ENCODE results near the gene CES5A. TPM values are rescaled to one million over a fixed set of nuclear protein-coding genes. Genes with fewer than 3 reads are reported as not detected.
"Not testable (repeated sequence)": the region's sequence is repeated elsewhere in the genome, so short reads cannot be mapped to it uniquely, and the experiment has no call there.

Gene CES5A, protein sequence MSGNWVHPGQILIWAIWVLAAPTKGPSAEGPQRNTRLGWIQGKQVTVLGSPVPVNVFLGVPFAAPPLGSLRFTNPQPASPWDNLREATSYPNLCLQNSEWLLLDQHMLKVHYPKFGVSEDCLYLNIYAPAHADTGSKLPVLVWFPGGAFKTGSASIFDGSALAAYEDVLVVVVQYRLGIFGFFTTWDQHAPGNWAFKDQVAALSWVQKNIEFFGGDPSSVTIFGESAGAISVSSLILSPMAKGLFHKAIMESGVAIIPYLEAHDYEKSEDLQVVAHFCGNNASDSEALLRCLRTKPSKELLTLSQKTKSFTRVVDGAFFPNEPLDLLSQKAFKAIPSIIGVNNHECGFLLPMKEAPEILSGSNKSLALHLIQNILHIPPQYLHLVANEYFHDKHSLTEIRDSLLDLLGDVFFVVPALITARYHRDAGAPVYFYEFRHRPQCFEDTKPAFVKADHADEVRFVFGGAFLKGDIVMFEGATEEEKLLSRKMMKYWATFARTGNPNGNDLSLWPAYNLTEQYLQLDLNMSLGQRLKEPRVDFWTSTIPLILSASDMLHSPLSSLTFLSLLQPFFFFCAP
- total RNA-seq (2014; rRNA removed; shearing (Covaris generic)) = not detected in 2 replicates

DNA sequence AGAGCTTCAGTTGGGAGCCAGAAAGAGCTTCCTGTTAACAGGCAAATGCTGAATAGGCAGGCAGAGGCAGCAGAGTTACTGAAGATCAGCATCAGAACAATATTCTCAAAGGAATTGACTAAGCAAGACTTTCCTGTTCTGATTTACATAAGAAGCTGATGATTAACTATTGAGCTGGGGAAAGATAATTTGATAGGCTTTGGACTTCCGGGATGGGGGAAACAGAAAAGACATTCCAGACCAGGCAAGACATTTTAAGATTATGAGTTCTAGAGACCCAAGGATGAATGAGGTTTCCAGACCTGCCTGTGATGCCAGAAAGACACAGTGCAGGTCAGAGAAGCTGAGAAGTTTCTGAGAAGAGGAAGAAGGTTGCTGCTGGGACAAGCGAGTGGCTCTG, at the start of gene CES5A:
CES5A (minus strand) TSS at position 101 of the 400 bp plus-strand sequence. CDS start 152 bp downstream, outside the sequence.
- no peak for DNase-seq (ENCODE audit: low spot score)

DNA sequence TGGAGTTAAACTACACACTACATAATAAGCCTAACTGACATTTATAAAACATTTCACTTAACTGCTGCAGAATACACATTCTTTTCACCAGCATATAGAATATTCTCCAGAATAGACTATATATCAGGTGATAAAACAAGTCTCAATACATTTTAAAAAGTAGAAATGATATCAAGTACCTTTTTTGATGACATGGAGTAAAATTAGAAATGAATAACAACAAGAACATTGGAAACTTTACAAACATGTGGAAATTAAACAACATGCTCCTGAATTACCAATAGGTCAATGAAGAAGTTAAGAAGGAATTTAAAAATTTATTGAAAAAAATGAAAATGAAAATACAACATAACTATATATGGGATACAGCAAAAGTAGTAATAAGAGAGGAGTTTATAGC, 47.5 kb upstream of the CES5A start:
- no peak for DNase-seq (ENCODE audit: low spot score)

DNA sequence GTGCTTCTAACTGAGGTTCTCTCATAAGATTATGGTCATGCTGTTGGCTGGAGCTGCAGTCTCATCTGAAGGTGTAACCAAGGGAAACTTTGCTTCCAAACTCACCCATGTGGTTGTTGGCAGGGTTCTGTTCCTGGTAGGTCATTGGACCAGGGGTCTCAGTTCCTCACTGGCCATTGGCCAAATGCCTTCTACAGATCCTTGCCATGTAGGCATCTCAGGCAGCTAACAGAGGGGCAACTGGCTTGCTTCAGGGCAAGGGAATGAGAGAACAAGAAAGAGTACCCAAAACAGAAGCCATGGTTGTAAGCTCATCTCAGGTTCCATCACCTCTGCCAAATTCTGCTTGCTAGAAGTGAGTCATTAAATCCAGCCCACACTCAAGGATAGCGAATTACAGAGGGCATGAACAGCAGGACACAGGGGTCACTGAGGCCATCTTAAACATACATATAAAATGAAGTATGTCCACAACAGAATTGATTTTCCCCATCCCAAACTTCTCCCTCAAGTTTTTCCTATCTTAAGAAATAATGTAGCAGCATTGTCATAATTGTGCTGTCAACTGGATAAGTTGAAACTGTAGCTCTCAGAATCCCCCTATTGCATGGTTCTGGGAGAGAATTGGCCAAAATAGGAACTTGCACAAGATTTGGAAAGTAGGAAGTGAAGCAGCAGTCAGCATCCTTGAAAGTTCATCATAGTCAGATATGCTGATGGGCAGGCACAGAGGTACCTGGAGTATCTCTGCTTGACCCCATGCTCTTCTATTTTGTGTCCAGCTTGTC, 42.4 kb upstream of the CES5A start:
- no peak for DNase-seq (ENCODE audit: low spot score)

DNA sequence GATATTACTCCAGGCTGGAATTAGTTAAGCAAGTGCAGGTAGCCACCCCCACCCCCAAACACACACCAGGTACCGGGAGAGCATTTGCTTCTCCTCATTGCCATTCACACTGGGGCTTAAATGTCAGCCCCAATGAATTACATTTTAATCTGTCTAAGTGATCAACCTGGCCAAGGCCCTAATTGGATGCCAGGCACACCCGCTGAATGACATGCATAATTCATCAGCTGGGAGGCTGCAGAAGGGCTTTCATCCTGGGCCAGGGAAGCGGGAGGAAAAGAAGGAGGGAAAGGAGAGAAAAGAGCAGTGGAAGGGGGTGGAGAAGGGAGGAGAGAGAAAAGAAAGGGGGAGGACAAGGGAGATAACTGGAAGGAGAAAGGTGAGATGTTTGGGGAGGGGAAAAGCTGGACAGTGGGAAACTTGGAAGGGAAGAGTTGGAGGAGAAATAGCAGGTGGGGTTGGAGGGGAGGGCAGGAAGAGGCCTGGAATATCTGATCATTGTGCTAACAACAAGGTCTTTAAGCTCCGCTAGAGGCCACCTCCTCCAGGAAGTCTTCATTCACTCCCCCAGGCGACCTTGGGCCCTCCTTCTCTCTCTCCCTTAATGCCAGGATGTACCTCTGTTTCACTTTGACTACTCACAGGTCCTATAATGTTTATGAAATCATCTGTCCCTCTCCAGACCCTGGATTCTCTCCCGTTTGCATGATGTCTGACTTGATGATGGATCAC, 40.1 kb upstream of the CES5A start:
- no peak for DNase-seq (ENCODE audit: low spot score)

DNA sequence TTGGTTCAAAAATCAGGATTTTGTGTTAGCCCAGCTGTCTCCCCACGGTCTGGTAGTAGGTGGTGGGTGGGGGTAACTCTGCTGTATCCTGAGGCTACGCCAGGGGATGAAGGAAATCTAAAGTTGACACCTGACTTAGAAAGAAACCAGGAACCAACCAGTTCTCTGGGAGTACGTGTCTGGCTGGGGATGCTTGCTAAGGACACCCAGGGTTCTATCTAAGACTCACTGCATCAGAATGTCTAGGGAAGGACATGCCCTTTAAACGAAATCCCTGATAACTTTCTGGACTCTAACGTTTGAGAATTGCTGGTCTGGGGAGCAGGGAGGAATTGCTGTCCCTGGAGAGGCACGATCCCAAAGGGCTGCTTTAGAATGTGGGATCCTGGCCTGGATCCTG, 39.2 kb upstream of the CES5A start:
- no peak for DNase-seq (ENCODE audit: low spot score)

DNA sequence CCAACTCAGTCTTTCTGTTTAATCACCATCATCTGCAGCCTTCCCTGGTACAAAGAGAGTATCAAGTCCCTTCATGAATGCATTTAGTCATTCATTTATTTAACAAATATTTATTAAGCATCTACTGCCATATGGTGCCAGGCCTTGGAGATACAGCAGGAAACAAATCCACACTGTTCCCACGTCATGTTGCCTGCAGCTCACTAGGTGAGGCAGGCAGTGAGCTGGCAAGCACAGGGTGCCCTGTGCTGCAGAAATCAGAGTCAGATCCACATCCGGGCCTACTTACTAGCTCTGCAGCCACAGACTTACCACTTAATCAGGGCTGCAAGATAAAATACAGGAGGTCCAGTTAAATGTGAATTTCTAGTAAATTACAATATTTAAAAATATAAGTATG, 38.5 kb upstream of the CES5A start:
- no peak for DNase-seq (ENCODE audit: low spot score)

DNA sequence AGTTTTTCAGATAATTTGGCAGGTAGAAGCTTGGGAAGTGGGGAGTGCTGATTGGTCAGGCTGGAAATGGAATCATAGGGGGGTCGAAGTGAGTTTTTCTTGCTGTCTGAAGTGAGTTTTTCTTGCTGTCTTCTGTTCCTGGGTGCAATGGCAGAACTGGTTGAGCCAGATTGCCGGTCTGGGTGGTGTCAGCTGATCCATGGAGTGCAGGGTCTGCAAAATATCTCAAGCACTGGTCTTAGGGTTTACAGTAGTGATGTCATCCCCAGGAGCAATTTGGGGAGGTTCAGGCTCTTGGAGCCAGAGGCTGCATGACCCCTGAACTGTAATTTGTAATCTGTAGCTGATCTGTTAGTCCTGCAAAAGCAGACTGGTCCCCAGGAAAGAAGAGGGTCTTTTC, 37.9 kb upstream of the CES5A start:
- DNase-seq (ENCODE audit: low spot score) = not testable (repeated sequence)

DNA sequence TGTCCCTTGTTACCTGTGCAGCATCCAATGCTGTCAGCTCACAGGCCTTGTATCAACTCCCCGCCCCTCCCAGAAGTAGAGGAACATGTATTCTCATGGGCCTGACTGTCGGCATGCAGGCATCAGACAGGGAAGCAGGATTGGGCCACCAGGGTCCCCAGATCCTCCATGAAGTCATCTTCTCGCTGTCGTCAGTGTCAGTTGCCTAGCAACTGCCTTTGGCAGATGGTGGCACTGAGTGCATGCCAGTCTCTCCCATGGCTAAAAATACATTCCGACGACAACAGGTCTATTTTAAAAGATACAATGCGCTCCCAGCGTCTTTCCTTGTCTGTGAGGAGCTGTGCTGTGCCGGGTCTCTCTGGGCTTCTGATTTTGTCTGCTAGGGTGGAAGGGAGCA, 36.8 kb upstream of the CES5A start:
- no peak for DNase-seq (ENCODE audit: low spot score)

DNA sequence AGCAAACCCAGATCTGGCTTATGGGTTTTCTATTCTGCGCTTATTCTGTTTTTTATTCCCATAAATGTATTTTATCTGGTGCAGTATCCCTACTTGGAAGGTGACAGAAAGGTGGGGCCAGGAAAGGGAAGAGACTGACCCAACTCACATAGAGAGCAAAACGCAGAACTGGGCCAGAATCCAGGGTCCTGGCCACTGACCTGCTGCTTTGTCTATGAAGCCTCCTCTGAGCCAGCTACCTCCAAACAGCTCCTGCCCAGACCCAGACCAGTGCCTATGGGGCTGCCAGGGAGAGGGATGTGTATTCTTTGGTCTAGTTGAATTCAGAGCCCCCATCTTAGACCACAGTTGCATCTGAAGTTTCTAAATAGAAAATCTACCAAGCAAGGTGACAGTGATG, 36.4 kb upstream of the CES5A start:
- no peak for DNase-seq (ENCODE audit: low spot score)

DNA sequence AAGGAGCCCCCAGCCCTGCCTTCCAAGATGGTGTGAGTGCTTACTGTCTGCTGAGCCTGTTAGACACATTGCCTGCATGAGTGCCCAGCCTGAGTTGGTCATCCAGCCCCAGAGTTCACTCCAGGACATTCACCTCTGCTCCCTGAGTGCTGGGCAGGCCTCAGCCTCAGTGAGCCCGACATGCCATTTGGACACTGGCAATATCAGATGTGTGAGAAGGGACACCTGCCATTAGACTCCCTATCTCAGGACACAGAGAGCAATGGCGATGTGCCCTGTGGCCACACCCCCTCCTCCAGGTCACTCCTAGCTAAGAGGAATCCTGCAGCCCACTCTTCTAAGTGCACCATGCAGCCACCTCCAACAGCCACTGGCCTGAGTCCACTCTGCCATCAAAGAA, 34.7 kb upstream of the CES5A start:
- DNase-seq (ENCODE audit: low spot score) = no peak

DNA sequence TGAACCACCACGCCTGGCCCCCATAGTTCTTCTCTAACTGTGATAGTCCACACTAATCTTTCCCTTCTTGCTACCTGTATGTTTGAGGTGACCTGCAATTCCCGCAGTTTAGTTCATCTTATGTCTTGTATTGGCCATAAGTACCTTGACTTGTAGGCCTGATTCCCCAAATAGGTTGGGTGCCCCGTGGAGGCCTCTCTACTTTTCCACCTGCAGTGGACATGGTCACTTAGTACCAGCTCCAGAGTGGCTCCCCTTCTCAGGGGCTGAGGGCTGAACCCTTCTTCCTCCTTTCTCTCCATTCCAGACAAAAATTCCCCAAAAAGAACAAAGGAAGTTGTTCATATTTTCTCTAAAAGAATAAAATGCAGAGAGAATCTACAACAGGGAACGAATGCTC, 33.5 kb upstream of the CES5A start:
- DNase-seq (ENCODE audit: low spot score) = no peak

DNA sequence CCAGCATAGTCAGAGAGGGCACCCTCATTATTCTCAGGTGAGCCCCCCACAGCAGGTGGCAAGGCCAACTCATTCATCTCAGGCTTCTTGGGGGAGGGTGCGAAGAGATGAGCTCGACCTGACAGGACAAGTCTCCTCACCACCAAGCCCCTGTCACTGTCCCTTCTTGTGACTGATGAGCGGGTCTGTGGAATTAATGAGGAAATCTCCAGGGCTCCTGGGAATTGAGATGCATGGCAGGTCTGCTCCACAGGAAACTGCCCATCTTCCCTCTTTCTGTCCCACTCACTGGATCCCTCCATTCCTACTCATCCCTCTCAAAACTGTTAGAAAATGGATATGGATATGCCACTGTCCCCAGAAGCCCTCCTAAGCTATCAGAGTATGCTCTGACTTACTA, 32.5 kb upstream of the CES5A start:
- DNase-seq (ENCODE audit: low spot score) = no peak

DNA sequence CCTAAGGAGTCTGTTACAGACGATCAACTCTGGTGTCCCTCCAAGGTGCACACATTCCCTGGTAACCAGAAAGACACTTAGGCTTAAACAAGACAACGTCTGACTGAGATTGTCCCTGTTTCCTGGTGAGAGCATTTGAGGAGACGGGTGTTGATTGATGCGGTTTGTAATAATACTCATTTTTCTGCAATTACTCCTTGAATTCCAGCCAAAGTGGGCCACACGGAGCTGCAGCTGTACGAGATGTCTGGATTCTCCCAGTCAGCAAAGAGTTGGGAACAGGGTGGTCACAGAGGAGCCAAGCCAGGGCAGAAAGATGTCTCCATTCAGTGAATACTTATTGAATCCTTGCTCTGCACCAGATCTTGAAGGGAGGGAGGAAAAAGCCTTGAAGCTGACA, 30.9 kb upstream of the CES5A start:
- DNase-seq (ENCODE audit: low spot score) = no peak

DNA sequence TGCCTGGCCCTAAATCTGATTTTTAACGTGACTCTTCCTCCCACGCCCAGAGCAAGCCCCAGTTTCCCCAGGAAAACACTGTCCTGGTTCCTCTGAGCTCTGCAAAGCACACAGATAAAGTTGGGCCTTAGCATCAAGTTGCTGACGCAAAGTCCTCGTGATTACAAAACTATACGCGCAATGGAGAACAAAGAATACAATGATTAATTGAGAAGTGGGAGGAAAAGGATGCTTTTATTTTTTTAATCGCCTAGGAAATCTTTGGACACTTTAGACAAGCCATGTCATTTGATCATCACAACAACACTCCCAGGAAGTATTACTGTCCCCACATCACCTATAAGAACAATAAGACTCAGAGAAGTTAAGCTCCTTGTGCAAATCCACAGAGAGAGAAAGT, 30.5 kb upstream of the CES5A start:
- no peak for DNase-seq (ENCODE audit: low spot score)

DNA sequence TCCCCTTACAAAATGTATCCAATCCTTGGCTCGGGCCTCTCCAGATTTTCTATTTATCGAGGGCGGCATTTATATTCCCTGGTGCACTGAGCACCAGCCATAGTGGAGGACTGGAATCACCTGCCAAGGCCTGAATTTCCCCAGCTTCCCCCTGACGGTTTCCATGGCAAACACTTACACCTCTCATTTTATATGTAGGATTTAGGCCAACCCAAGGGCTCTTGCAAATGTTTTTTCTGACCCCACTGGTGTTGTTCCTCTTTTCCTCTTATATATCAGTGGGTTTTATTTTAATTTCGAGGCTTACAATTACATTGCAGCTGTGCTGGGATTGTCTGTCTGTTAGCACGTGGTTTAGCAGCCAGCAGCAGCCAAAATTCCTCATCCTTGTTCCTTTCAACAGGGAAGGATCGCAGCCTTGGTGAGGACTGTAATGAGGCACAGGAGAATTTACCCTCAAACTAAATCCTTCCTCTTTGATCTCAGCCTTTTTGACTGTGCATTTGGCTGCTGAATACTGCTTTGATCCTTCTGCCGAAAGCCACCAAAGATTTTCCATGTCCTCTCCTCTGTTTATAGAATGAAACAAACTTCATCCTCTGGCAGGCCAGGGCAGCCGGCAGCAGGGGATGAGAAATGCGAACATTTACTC, 26.5 kb upstream of the CES5A start:
- DNase-seq (ENCODE audit: low spot score) = no peak

DNA sequence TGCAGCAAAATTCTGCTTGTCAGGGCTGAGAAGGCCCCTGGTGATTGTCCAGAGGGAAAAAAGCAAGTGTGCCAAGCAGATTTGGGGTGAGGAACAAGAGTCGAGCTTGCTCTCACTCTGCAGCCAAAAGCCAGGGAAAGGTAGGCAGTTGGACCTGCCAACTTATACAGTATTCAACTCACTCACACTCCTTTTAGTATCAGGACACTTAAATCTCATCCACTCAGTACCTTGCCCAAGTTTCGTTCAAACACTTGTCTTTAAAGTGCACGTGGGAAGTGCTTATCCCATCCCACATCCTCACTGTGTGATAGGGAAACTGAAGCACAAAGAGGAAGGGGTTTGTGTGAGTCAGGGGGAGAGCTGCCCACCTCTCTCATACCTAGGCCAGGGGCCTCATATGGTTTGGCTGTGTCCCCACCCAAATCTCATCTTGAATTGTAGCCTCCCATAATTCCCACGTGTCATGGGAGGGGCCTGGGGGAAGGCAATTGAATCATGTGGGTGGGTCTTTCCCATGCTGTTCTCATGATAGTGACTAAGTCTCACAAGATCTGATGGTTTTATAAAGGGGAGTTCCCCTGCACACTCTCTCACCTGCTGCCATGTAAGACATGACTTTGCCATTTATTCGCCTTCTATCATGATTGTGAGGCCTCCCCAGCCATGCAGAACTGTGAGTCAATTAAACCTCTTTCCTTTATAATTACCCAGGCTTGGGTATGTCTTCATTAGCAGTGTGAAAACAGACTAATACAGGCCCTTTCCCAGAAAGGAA, 25.6 kb upstream of the CES5A start:
- no peak for DNase-seq (ENCODE audit: low spot score)

DNA sequence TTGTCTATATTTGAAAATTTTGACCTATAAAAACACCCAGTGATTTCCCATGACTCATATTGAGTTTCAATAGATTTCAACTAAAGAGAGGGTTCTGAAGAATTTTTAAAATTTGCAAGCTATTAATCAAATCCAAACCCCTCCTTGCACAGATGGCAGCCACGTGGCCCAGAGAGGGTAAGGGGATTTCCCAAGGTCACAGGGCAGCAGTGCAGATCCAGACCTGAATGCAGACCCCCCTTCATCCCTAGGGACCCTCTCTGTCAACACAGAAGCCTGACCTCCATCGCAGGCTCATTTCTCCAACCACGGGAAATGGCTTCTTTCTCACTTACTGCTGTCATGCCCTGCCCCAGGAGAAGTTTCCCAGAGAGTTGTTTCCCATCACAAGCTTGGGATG, 24.7 kb upstream of the CES5A start:
- no peak for DNase-seq (ENCODE audit: low spot score)

DNA sequence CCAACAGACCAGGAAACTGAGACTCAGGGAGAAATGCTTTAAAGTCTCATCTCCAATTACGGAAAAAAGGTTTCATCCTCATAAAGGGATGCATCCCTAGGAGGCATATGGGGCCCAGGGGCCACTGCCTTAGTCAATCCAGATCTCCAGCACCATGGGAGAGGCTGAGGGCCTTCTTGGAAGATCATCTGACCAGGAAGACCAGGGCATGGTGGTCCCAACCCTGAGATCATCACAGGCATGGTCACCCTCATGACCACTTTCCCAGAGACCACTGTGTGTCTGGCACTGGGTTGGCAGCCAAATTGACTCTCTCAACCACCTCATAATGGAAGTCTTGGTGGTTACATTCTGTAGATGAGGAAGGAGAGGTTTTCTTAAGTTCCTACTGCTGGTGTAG, 23.4 kb upstream of the CES5A start:
- DNase-seq (ENCODE audit: low spot score) = no peak

DNA sequence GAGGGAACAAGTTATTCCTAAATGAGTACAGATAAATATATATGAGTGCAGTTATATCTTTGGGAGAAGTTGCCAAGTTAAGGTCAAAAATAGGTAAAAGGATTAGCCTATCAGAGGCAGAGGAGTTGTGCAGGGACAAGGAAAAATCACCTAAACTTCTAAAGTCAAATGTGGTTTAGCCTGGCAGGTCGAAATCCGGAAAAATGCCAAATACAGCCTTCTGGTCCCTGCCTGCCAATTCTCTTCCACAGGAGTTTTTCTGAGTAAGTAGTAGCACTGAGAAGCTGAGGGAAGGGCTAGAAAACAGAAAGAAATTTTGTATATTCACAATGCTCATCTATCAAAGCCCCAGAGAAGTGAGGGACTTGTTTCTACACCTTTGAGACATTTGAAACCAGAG, 17.6 kb upstream of the CES5A start:
- no peak for DNase-seq (ENCODE audit: low spot score)

DNA sequence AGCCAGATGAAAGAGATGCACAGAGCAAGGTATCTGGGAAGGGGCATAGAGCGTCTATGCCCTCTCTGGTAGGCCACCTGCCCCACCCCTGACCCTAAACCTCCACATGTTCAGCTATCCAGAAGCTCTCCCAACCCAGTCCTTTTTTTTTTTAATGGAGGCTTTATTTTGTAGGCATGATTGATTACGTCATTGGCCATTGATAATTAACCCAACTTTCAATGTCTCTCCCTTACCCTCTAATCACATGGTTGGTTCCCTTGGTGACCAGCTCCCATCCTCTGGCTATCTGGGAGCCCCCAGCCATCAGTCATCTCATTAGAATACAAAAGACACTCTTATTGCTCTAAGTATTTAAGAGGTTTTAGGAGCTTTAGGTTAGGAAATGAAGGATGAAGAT, 14.3 kb upstream of the CES5A start:
- DNase-seq (ENCODE audit: low spot score) = no peak

DNA sequence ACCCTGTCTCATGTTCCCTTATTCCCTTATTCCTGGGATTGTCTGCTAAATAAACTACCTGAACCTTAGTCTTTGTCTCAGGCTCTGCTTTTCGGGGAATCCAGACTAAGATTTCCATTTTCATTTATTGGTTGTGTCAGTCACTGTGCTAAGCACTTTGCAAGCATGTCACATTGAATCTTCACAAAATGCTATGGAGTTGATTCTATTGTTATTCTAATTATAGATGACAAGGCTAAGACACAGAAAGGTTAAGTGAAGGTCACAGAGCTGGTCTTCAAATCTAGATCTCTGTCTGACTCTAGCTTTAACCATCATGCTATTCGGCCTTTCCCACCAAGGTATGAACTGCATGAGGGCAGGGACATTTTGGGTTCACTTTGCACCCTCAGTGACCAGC, 13.4 kb upstream of the CES5A start:
- DNase-seq (ENCODE audit: low spot score) = no peak

Data from HT-29 (cell line).